ENCODE results near the gene NPM1. TPM values are rescaled to one million over a fixed set of nuclear protein-coding genes. Genes with fewer than 3 reads are reported as not detected.
"Not testable (repeated sequence)": the region's sequence is repeated elsewhere in the genome, so short reads cannot be mapped to it uniquely, and the experiment has no call there.

NPM1 gene
- polyA plus RNA-seq, 10 donors = 843 to 1,538 (median 1,081) TPM

DNA sequence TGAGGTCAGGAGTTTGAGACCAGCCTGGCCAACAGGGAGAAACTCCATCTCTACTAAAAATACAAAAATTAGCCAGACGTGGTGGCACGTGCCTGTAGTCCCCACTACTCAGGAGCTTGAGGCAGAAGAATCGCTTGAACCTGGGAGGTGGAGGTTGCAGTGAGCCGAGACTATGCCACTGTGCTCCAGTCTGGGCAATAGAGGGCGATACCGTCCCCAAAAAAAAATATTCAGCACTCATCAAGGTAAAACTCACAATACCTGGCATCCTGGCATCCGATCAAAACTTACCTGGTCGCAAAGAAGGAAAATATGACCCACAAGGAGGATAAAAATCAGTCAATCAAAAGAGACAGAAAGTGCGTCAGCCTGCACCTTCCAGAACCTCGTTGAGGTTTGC, 16.8 kb upstream of the NPM1 start:
- not testable (repeated sequence) for DNase-seq

DNA sequence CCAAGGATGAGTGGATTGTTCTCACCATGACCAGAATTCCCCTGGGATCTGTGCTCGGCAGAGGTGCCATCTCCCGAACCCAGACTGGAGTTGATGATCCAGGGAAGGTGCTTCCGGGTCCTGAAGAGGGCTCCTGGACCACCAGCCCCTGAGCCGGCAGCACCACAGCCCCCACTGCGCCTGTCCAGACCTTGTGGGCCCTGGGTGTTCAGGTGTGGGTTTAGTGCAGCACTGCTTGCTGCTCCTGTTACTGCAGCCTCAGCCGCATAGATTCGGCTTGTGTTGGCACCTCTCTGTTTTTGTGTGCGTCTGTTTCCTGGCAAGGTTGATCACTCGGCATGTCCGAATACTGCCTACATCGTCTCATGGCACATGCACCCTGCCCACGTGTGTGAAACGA, 16.3 kb upstream of the NPM1 start:
- DNase-seq = no peak

DNA sequence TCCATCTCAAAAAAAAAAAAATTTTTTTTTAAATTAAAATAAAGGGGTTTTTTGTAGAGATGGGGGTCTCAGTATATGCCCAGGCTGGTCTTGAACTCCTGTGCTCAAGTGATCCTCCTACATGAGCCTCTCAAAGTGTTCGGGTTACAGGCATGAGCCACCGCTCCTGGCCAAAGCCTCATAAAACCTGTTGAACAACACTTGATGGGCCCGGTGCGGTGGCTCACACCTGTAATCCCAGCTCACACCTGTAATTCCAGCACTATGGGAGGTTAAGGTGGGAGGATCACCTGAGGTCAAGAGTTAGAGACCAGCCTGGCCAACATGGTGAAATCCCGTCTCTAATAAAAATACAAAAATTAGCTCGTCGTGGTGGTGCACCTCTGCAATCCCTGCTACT, 7.7 kb upstream of the NPM1 start:
- no peak for DNase-seq

DNA sequence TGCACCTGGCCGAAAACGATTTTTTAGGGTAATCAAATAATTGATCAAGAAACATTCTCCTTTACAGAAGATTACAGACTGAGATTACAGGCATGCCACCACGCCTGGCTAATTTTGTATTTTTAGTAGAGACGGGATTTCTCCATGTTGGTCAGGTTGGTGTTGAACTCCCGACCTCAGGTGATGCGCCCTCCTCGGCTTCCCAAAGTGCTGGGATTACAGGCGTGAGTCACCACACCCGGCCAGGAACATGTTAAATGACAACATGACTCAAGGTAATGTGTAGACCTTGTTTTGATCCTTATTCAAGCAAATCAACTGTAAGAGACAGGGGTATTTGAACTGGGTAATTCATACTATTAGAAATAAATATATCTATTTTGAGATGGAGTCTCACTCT, 3.2 kb upstream of the NPM1 start:
- not testable (repeated sequence) for DNase-seq

DNA sequence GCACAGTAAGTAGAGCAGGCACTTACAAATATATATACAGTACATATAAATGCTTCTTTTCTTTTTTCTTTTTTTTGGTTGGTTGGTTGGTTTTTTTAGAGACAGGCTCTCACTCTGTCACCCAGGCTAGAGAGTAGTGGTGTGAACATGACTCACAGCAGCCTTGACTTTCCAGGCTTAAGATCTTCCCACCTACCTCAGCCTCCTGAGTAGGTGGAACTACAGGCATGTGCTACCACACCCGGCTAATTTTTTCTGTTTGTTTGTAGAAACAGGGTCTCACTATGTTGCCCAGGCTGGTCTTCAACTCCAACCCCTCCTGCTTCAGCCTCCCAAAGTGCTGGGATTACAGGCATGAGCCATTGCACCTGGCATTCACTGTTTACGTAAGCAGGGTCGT, 2.6 kb upstream of the NPM1 start:
- DNase-seq = not testable (repeated sequence)

DNA sequence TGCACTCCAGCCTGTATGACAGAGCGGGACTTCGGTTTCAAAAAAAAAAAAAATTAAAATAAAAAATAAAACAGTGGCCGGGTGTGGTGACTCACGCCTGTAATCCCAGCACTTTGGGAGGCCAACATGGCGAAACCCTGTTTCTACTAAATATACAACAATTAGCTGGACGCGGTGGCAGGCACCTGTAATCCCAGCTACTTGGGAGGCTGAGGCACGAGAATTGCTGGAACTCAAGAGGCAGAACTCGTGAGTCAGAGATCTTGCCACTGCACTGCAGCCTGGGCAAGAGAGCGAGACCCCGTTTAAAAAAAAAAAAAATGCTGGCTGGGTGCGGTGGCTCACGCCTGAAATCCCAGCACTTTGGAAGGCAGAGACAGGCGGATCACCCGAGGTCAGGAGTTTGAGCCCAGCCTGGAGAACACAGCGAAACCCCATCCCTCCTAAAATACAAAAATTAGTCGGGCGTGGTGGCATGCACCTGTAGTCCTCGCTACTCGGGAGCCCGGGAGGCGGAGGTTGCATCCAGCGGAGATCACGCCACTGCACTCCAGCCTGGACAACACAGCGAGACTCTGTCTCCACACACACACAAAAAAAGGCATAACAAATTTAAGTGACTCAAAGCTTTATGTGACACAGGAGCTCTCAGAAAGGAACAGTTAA, 1.5 kb upstream of the NPM1 start:
- DNase-seq = no peak

DNA sequence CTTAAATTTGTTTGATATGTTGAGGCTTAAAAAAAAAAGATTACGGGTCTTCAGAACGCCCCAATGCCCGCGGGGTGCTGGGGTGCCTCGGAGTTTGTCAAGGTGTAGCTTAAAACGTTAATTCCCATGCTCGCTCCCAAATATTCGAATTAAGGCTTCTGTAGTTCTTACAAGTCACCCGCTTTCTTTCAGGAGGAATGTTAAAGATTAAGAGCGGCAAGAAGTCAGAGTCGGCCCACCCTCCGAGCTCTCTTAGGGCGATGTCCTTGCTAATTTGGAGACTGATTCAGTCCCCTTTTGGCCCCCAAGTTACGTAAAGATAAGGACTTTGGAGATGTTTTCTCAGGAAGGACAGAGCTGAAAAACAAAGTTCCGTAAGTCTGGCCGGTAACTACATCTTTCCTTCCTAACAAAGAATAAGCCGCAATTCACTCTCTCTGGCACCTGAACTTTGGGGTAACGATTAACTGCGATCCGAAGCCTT, 746 bp upstream of the NPM1 start:
- no peak for DNase-seq

DNA sequence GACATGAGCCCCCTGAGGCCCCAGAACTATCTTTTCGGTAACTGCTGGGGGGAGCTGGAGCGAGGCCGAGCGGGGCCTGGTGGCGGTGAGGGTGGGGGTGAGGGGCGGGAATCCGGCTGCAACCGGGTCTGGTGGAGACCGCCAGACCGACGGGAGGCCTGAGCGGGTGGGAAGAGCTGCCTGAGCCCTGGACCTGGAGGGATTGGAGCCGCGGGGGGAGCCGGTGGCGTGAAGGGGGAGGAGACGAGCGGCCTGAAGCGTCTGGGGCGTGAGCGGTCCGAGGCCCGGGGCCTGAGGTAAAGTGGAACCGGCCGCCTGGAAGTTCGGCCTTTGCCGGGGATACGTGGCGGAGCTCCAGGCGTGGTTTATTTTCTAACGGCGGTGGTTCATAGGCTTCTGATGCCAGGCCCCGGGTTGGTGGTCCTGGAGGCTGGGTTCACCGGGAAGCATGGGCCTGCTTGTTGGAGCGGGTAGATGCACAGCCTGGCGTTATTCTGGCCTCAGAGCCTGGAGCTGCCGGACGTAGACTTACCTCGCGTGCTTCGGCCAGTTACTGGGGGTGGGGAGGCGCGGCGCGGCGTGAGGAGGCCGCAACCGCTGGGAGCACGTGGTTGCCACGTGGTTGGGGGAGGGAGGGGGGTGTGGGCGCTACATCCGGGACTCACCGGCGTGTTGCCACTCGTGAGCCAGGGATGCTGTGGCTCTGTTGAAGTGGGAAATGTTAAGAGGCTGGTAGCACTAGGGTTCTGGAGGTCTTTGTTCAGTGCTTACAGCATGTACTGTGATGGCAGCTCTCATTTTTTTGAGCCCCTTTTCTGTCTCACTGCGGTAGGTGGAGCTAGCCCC, 544 bp downstream of the NPM1 start:
- peak; percentile 67 to 94 (median 87) for DNase-seq

DNA sequence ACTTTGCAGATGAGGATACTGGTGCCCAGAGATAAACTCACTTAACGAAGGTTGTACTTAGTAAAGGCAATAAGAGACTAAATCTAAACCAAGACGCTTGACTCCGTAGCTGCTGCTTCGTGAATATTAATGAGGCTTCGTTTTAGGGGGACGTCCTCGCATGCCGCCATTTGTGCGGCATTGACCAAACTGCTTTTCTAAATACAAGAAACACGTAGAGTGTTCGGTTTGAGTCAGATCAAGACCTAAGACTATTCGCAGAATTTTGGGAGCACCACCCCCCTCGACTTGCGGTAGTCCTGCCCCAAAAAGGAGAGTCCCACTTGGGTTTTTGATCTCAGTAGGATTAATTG, 1.1 kb downstream of the NPM1 start:
- DNase-seq = no peak

DNA sequence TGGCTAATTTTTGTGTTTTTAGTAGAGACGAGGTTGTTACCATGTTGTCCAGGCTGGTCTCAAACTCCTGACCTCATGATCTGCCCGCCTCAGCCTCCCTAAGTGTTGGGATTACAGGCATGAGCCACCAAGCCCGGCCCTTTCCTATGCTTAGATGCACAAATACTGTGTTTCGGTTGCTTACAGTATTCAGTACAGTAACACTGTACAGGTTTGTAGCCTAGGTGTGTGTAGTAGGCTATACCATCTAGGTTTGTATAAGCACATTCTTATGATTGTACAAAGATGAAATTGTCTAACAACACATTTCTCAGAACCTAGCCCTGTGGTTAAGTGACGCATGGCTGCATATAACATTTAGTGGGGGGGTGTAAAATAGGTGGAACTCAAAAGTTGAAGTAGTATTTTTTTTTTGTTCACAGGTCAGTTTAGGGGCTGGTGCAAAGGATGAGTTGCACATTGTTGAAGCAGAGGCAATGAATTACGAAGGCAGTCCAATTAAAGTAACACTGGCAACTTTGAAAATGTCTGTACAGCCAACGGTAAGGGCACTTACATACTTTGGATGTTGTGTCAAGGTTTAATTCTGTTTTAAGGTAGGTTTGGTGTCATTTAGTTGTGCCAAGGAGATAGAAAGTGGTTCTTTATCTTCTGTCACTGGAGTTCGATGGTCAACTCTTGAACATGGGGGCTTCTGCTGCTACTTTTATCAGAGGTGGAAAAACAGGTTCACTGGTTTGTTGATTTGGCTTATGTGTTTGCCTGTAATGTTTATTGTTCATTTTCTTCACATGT, 3.4 kb downstream of the NPM1 start:
- no peak for DNase-seq

DNA sequence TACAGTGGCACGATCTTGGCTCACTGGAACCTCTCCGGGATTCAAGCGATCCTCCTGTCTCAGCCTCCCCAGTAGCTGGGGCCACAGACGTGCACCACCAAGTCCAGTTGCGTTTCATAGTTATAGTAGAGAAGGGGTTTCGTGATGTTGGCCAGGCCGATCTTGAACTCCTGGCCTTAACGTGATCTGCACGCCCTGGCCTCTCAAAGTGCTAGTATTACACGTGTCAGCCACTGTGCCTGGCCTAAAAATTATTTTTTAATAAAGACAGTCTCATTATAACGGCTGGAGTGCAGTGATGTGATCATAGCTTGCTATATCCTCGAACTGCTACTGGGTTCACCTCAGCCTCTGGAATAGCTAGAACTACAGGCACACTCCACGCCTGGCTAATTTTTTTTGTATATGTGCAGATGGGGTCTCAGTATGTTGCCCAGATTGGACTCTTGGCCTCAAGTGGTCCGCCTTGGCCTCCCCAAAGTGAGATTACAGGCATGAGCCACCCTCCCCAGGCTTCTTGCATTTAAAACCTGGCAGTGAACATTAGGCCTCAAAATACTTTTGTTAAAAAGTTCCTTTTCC, 4.4 kb downstream of the NPM1 start:
- no peak for DNase-seq

DNA sequence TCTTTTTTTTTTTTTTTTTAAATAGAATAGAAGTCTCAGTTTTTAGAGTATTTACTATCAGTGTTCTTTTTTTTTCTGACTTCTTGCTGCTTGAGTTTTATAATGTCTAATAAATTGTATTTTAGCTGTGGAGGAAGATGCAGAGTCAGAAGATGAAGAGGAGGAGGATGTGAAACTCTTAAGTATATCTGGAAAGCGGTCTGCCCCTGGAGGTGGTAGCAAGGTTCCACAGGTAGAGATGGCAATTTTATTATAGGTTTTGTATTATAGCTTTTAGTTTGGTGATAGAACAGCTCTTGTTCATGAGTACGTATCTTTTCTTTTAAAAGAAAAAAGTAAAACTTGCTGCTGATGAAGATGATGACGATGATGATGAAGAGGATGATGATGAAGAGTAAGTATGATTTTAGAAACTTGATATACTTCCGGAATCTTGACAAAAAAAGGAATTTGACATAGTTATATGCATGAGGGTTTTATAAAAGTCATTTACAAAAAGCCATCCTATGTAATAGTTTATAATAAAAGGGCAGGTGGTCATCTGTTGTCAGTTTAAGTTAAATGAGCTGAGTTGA, 5.0 kb downstream of the NPM1 start:
- no peak for DNase-seq

DNA sequence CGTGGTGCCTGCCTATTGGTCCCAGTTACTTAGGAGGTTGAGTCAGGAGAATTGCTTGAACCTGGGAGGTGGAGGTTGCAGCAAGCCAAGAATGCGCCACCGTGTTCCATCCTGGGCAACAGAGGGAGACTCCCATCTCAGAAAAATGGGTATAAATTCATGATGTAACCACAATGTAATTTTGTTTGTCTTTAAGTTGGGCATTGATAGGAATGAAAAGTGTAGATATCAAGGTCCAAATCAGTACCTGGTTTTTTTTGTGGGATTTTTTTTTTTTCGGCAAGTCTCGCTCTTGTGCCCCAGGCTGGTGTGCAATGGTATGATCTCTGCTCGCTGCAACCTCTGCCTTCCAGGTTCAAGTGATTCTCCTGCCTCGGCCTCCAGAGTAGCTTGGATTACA, 7.4 kb downstream of the NPM1 start:
- no peak for DNase-seq

DNA sequence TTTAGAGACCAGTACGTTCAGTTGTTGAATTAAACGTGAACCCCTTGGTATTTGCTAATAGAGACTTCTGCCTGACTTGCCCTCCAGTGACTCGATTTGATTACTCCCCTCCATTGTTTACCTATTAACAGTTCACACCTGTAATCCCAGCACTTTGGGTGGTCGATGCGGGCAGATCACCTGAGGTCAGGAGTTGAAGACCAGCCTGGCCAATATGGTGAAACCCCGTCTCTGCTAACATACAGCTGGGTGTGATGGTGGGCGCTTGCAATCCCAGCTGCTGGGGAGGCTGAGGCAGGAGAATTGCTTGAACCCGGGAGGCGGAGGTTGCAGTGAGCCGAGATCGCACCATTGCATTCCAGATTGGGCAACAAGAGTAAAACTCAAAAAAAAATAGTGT, 8.9 kb downstream of the NPM1 start:
- DNase-seq = not testable (repeated sequence)

DNA sequence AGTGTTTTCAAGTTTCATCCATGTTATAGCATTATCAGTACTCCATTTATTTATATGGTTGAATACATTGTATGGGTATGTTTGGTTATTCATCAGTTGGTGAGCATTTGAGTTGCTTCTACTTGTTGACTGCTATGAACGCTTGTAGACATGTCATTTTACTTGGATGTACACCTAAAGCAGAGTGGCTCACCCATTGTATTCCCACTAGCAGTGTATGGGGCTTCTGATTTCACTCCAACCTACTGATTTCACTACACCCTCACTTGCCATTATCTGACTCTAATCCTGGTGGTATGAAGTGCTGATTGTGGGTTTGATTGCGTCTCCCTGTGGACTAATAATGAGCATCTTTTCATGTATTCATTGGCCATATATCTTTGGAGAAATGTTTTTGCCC, 9.5 kb downstream of the NPM1 start:
- DNase-seq = no peak

DNA sequence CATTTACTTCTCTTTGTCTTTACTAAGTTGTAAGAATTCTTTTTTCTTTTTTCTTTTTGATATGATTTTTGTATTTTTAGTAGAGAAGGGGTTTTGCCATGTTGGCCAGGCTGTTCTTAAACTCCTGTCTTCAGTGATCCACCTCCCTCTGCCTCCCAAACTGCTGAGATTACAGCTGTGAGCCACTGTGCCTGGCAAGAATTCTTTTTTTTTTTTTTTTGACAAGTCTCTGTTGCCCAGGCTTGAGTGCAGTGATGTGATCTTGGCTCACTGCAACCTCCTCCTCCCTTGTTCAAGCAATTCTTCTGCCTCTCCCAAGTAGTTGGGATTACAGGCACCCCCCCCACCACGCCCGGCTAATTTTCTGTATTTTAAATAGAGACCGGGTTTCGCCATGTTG, 9.9 kb downstream of the NPM1 start:
- DNase-seq = no peak

DNA sequence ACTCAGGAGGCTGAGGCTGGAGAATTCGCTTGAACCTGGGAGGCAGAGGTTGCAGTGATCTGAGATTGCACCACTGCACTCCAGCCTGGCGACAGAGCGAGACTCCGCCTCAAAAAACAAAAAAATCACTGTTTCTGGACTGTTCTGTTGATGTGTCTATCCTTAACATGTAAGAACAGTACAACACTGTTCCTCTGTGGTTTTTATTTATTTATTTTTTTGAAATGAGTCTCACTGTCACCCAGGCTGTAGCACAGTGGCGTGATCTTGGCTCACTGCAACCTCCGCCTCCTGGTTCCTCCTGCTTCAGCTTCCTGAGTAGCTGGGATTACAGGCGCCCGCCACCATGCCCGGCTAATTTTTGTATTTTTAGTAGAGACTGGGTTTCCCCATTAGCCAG, 11.0 kb downstream of the NPM1 start:
- DNase-seq = not testable (repeated sequence)

DNA sequence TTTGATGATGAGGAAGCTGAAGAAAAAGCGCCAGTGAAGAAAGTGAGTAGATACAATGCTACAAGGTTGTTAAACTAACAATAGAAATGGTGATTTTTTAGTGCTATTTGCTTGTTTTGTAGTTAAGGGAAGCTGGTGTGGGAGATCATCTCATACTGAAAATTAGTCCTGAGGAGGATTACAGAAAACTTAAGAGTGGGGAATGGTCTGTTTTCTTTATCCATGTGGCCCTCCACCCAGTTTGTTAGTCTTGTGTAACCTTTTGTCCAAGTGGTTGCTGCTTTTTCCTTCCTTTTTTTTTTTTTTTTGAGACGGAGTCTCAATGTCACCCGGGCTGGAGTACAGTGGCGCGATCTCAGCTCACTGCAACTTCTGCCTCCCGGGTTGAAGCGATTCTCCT, 12.5 kb downstream of the NPM1 start:
- no peak for DNase-seq

DNA sequence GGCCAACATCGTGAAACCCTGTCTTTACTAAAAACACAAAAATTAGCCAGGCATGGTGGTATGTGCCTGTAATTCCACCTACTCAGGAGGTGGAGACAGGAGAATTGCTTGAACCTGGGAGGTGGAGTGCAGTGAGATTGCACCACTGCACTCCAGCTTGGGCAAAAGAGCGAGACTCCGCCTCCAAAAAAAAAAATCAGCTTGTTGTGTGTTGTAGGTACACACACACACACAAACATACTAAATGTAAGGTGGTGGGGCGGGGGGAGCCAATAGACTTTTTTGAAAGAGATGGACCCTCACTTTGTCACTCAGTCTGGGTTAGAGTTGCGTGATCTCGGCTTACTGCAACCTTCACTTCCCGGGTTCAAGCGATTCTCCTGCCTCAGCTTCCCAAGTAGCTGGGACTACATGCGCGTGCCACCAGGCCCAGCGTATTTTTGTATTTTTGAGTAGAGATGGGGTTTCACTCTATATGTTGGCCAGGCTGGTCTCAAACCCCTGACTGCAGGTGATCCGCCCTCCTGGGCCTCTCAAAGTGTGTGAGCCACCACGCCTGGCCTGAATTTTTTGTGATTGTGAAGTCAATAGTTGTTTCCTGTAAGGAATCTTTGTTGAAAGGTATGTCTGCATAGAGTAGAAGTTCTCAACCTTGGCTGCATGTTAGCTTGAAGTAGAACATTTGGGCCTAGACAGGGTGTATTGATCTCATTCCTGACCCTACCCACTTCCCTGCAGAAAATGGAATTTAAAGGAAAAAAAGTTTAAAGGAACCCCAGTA, 13.7 kb downstream of the NPM1 start:
- DNase-seq = no peak

DNA sequence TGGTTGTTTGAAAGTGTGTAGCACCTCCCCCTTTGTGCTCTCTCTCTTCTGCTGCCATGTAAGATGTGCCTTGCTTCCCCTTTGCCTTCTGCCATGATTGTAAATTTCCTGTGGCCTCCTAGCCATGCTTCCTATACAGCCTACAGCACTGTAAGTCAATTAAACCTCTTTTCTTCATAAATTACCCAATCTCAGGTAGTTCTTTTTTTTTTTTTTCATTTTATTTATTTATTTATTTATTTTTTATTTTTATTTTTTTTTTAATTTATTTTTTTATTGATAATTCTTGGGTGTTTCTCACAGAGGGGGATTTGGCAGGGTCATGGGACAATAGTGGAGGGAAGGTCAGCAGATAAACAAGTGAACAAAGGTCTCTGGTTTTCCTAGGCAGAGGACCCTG, 15.1 kb downstream of the NPM1 start:
- DNase-seq = not testable (repeated sequence)

DNA sequence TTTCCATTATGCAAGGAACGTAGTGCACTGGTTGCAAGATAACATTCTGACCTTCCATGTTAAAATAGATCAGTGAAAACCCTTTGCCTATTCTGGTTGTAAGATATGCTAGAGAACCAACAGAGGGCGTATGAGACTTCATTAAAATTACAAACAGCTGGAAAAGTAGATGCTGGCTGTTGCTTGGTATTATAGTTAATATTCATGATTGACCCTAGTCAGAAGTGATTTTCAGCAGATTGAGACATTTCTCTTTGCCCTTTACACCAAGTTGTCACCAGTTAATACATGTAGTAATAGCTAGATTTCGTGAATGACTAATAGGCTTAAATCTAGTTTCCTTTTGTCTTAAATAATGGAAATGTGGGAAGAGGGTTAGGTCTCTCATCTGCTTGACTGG, 18.0 kb downstream of the NPM1 start:
- DNase-seq = no peak

All from muscle of back (tissue), 11 donors.